ENCODE measurements around the gene RPS19BP1.

The RPS19BP1 gene

DNA sequence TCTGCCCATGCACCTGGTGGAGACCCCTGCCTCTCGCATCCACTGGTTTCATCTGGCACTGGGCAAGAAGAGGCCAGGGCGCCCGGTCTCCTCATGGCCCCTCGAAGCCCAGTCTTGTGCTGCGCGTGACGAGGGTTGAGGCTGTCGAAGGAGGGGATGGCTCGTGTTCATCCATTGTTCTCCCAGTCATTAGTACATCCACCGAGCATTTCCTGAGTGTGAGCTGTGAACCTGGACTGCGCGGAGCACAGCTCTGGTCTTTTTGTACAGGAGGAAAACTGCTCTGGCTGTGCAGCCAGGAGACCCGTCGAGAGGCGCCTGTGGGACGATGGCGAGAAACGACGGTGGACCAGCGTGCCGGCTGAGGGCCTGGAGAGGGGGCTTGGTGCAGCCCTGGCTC, 44.8 kb upstream of the RPS19BP1 start:
- TF ChIP-seq CTCF (IDR thresholded peaks at IDR 0.05; ENCODE audit: insufficient read depth, low read length, poor library complexity, severe bottlenecking): no peak

GRCh38 chr22:39576027-39576426, 43.5 kb upstream of the RPS19BP1 start:
- TF ChIP-seq CTCF (IDR thresholded peaks at IDR 0.05; ENCODE audit: insufficient read depth, low read length, poor library complexity, severe bottlenecking): no peak
- H3K36me3 ChIP-seq (ENCODE audit: control insufficient read depth, insufficient read depth, low read length): no peaks in the 10 kb centered on the region
- no peak overlapping the region for H3K4me3 ChIP-seq (replicated peaks; ENCODE audit: low read depth, low read length)
- DNase-seq (ENCODE audit: extremely low read depth, insufficient read length): no peak
- peaks cover 1% of the 10 kb centered on the region for H3K27me3 ChIP-seq (replicated peaks; ENCODE audit: control insufficient read depth, insufficient read depth, low read length)

More for the DNA sequence above, 44.8 kb upstream of the RPS19BP1 start:
- no peak for DNase-seq (ENCODE audit: extremely low read depth, insufficient read length)
- no peaks in the 10 kb centered on the region for H3K36me3 ChIP-seq (ENCODE audit: control insufficient read depth, insufficient read depth, low read length)
- H3K27me3 ChIP-seq (replicated peaks; ENCODE audit: control insufficient read depth, insufficient read depth, low read length): peaks cover 1% of the 10 kb centered on the region
- no peak overlapping the region for H3K4me3 ChIP-seq (replicated peaks; ENCODE audit: low read depth, low read length)

DNA sequence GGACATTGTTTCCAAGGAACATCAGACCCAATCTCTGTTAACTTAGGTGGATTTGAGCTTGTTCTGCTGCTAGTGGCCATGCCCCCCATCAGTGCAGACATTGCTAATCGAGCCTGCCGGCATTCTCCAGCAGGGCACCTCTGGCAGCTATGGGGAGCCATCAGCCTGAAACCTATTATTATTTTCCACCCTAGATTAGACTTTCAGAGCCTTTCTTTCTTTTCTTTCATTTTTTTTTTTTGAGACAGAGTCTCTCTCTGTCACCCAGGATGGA, 42.9 kb upstream of the RPS19BP1 start:
- DNase-seq (ENCODE audit: extremely low read depth, insufficient read length): no peak
- H3K4me3 ChIP-seq (replicated peaks; ENCODE audit: low read depth, low read length): no peak overlapping the region
- TF ChIP-seq CTCF (IDR thresholded peaks at IDR 0.05; ENCODE audit: insufficient read depth, low read length, poor library complexity, severe bottlenecking): no peak
- peaks cover 1% of the 10 kb centered on the region for H3K27me3 ChIP-seq (replicated peaks; ENCODE audit: control insufficient read depth, insufficient read depth, low read length)
- H3K36me3 ChIP-seq (ENCODE audit: control insufficient read depth, insufficient read depth, low read length): no peaks in the 10 kb centered on the region

GRCh38 chr22:39574779-39575551, 42.4 kb upstream of the RPS19BP1 start:
- H3K27me3 ChIP-seq (replicated peaks; ENCODE audit: control insufficient read depth, insufficient read depth, low read length): peaks cover 1% of the 10 kb centered on the region
- no peaks in the 10 kb centered on the region for H3K36me3 ChIP-seq (ENCODE audit: control insufficient read depth, insufficient read depth, low read length)
- DNase-seq (ENCODE audit: extremely low read depth, insufficient read length): no peak
- no peak for TF ChIP-seq CTCF (IDR thresholded peaks at IDR 0.05; ENCODE audit: insufficient read depth, low read length, poor library complexity, severe bottlenecking)
- H3K4me3 ChIP-seq (replicated peaks; ENCODE audit: low read depth, low read length): no peak overlapping the region

- TF ChIP-seq CTCF (IDR thresholded peaks at IDR 0.05; ENCODE audit: insufficient read depth, low read length, poor library complexity, severe bottlenecking): no peak
- DNase-seq (ENCODE audit: extremely low read depth, insufficient read length): no peak
- Histone ChIP-seq H3K36me3 (ENCODE audit: control insufficient read depth, insufficient read depth, low read length) (no peaks in the 10 kb centered on the region), H3K27me3 (replicated peaks; ENCODE audit: control insufficient read depth, insufficient read depth, low read length) (peaks cover 1% of the 10 kb centered on the region), H3K4me3 (replicated peaks; ENCODE audit: low read depth, low read length) (no peak overlapping the region)
Measured at GRCh38 chr22:39571538-39571937, 39.0 kb upstream of the RPS19BP1 start.

- Histone ChIP-seq H3K36me3 (ENCODE audit: control insufficient read depth, insufficient read depth, low read length) (no peaks in the 10 kb centered on the region), H3K27me3 (replicated peaks; ENCODE audit: control insufficient read depth, insufficient read depth, low read length) (peaks cover 1% of the 10 kb centered on the region), H3K4me3 (replicated peaks; ENCODE audit: low read depth, low read length) (no peak within 1 kb of the TSS)
- DNase-seq (ENCODE audit: extremely low read depth, insufficient read length): no peak
- no peak for TF ChIP-seq CTCF (IDR thresholded peaks at IDR 0.05; ENCODE audit: insufficient read depth, low read length, poor library complexity, severe bottlenecking)
Measured at GRCh38 chr22:39570665-39571064, 38.1 kb upstream of the RPS19BP1 start, which contains the start of gene CACNA1I. TSS of gene CACNA1I (plus strand) at chr22:39570753. CDS start at chr22:39570753, 0 bp downstream.

All from GM06990 (cell line).